ENCODE results near the gene PPM1H.

The PPM1H gene

GRCh38 chr12:62631471-62632410 is 303.2 kb downstream of the PPM1H start:
- DNase-seq = no peak

GRCh38 chr12:62629971-62630739 is 304.8 kb downstream of the PPM1H start:
- DNase-seq = no peak

DNA sequence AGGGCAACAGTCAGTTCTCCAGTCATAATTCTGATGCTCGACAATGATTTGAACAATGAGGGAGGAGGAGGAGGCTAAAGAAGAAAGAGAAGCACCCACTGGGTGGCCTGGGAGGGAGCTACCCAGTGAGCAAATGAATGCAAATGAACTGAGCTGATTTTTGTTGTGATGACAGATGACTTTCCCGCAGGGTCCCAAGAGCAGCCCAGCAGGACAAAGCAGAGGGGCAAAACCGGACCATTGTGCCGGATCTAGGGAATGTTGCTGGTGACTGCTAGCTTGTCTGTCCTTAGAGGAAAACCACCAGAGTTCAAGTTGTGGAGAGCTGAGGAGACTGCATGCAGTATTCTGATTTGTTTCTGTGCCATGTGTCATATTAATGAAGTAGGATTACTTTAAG is 305.5 kb downstream of the PPM1H start:
- no peak for DNase-seq

DNA sequence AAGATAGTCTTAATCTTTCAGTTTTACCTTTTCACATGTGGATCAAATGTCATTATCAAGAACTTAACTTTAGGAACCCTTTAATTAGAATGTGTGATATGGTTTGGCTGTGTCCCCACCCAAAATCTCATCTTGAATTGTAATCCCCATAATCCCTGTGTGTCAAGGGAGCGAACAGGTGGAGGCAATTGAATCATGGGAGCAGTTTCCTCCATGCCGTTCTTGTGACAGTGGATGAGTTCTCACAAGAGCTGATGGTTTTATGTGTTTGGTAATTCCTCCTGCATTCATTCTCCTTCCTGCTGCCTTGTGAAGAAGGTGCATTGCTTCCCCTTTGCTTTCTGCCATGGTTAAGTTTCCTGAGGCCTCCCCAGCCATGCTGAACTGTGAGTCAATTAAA is 307.8 kb downstream of the PPM1H start:
- DNase-seq = no peak

GRCh38 chr12:62625228-62625627 is 309.7 kb downstream of the PPM1H start:
- DNase-seq = no peak

- DNase-seq = no peak
Observed at GRCh38 chr12:62622177-62622576, 312.8 kb downstream of the PPM1H start.

DNA sequence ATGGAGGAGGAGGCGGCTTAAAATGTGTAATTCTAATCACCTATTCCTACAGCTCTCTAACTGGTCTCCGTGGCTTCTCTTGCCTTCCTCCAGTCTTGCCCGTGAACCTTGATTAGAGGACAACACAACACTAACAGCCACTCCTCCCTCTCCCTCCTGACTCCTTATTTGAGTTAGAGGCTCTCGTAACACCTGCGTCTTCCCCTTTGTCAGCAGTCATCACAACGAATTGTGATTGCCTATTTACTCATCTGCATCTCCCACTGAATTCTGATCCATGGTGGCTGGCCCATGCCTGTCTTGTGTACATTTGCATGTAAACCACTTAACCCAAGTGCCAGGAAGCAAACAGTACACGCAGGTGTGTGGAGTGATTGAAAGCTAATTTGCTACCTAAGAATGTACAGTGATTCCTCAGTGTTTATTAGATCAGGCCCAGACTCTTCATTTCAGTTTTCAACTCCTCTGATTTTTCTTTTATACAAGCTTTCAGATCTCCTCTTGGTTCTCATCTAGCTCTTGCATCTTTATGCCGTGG is 313.8 kb downstream of the PPM1H start:
- no peak for DNase-seq

- DNase-seq = no peak
Observed at GRCh38 chr12:62618930-62619329, 316.0 kb downstream of the PPM1H start.

- DNase-seq = no peak
Observed at GRCh38 chr12:62618319-62618718, 316.6 kb downstream of the PPM1H start.

- no peak for DNase-seq
Observed at GRCh38 chr12:62613081-62613480, 321.9 kb downstream of the PPM1H start.

DNA sequence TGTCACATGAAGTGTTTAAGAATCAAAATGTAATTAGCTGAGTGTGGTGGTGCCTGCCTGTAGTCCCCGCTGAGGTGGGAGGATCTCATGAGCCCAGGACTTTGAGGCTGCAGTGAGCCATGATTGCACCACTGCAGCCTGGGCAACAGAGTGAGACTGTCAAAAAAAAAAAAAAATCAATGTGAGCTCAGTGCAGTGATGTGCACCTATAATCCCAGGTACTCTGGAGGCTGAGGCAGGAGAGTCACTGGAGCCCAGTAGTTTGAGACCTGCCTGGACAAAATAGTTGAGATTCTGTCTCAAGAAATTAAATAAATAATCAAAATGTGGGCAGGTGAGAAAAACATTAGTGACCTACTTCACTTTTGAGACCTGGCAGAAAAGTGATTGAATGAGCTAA is 328.3 kb downstream of the PPM1H start:
- no peak for DNase-seq

- DNase-seq = no peak
Observed at GRCh38 chr12:62605981-62606380, 329.0 kb downstream of the PPM1H start.

DNA sequence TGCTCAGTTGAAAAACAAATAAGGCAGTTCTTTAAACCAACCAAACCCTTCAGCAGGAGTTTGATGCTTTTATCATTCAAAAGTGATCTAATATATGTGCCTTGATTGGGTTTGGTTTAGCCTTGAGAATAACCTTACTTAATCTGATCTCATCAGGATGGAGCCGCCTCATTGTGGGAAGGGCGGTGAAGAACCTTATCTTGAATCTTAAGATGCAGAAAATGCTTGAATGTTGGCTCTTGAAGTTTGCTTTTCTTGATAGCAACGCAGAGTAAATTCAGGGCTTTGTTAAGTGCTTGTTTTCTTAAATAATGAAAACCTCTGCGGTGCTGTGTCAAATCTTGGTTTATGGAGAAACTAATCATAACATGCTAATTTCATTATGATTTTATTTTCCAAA is 330.1 kb downstream of the PPM1H start:
- no peak for DNase-seq

GRCh38 chr12:62604373-62604772 is 330.6 kb downstream of the PPM1H start:
- DNase-seq = no peak

DNA sequence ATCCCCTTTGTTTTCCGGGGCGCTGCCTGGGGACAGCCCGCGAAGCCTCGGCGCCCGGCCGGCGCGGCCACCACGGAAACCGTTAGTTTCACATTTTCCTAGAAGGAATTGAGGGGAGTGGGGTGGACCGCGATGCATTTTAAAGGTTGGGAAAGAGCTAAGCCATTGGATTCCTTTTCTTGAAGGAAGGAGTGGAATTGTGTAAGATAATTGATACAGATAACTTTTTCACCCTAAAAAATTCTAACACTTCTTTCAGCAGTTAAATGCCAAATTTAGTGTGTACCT is 331.2 kb downstream of the PPM1H start:
- DNase-seq = no peak

DNA sequence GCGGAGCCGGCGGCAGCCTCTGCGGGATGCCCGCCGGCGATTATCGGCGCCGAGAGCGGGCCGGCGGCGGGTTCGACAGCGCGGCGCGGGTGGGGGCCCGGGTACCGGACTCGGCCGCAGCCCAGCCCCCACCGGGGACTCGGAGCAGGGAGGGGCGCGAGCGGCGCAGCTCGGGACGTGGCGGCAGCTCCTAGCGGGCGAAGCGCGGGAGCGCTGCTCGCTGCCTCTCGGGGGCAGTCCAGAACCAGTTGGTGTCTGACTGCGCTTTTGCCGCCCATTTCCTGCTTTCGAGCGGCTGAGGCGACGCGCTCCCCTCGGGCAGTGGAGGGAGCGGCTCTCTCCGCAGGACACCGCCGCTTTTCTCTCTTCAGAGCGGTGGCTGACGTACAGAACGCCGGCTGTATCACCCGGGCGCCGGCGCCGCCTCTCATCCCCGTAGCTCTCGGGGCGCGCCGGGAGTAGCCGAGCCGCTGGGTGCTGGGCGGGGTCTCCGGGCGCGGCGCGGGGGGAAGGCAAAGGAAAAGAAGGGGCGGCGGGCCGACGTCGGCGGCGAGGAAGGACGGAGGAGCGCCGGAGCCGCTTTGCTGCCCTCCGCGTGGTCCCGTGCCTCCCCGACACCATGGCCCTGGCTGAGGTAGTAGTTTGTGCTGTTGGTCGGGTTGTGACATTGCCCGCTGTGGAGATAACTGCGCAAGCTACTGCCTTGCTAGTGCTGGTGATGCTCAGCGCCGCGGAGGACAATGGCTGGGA is 331.7 kb downstream of the PPM1H start:
- peak; percentile 74 for DNase-seq

- DNase-seq = peak; percentile 75
Observed at GRCh38 chr12:62602255-62603060, 332.5 kb downstream of the PPM1H start.

GRCh38 chr12:62601765-62602164 is 333.2 kb downstream of the PPM1H start:
- DNase-seq = no peak

DNA sequence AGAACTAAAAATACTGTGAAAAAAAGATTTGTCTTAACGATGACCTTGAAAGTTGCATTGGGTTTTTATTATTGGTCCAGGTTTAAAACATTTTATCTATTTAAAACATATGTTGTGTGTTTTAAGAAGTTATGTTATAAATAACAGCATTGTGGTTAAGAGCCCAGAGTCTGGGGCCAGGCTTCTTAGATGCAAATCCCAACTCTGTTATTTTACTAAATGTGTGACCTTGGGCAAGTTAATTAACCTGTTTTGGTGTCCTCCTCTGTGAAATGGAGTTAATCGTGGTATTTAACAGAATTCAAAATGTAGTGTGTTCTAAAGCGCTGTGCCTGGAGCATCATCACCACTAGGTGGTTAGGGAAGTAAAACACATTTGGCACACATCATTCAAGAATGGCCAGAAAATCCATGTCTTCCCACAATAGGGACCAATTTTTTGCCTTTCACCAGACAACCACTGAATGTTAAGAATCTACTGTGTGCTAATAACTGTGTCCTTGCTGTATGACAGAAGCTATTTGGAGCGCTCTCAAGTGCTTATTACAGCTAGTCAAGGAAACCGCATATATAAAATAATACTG is 335.0 kb downstream of the PPM1H start:
- DNase-seq = no peak

- DNase-seq = no peak
Observed at GRCh38 chr12:62598846-62599245, 336.1 kb downstream of the PPM1H start.

DNA sequence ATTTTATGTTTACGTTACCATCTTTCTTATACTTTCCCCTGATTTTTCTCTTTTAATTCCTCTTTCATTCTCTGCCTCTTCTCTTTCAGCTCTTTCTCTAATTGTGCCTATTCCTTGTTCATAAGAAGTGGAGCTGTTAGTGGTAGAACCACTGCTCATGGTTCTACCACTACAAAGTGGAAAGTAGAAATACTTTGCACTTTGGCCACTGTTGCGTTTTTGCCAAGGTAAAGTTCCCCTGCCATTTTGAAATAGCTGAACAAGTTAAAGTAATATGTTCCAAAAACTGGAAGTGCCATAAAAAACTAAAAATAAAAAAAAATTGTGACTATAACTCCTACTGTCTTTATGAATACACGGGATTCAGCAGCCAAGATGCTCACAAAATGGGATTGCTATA is 337.7 kb downstream of the PPM1H start:
- no peak for DNase-seq
